Measurements from ENCODE around the gene RB1.
"Not testable (repeated sequence)": the region's sequence is repeated elsewhere in the genome, so short reads cannot be mapped to it uniquely, and the experiment has no call there.

Gene RB1

DNA sequence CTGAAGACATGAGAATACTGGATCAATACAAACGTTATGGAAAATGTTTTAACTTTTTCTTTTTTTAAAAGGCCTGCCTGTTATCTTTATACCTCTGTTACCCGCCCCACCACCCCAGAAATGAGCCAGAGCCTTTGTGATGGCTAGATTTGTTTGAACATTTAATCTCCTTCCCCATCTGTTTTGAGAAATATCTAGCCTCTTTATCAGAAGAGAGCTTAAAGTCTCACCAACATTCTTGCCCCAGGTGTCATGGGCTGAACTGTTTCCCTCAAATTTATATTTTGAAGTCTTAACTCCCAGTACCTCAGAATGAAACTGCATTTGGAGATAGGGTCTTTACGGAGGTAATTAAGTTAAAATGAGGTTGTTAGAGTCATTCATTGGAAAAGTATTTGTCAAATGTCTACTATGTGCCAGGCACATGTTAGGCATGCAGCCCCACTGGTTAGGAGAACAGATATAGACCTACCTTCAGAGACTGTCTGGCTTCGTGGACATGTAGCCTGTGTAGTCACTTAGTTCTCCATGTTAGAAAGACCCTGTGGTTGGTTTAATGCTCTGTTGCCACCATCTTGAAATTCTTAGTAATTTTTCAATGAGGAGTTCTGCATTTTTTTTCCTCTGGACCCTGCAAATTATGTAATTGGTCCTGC, 6.3 kb upstream of the RB1 start:
- in situ Hi-C loops (cut with HindIII; ENCODE audit: low sequenced_read_pairs), result no loop called here

DNA sequence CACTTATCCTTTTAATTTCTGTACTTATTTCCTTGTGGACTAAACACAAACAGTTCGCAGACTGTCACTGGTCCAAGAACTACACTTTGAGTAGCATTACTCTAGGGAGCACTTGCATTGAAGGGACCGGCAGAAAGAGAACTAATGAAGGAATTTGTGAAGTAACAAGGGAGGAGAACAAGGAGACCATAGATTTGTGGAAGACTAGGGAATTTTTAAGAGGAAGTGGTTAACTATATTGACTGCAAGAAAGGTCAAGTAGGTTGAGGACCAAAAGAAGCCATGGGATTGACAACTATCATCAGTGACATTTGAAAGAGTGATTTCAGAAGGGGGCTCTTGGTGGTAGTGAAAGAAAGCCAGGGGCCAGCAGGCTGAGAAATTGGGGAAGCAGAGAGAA, 4.0 kb upstream of the RB1 start:
- in situ Hi-C loops (cut with HindIII; ENCODE audit: low sequenced_read_pairs), result no loop called here

DNA sequence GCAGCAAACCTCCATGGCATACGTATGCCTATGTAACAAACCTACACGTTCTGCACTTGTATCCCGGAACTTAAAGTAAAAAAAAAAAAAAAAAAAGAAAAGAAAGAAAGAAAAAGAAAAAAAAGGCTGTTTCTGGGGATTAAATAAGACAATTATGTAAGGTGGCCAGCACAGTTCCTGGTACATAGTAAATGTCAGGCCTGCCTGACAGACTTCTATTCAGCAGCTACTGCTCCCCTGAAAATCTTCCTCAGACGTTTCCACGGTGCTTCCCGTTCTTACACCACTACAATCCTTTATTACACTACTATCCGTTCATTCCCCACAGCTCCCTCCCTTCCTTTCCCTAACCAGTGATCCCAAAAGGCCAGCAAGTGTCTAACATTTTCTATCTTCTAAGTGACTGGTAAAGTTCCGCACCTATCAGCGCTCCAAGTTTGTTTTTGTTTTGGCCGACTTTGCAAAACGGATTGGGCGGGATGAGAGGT, 636 bp upstream of the RB1 start:
- in situ Hi-C loops (cut with HindIII; ENCODE audit: low sequenced_read_pairs), result no loop called here

DNA sequence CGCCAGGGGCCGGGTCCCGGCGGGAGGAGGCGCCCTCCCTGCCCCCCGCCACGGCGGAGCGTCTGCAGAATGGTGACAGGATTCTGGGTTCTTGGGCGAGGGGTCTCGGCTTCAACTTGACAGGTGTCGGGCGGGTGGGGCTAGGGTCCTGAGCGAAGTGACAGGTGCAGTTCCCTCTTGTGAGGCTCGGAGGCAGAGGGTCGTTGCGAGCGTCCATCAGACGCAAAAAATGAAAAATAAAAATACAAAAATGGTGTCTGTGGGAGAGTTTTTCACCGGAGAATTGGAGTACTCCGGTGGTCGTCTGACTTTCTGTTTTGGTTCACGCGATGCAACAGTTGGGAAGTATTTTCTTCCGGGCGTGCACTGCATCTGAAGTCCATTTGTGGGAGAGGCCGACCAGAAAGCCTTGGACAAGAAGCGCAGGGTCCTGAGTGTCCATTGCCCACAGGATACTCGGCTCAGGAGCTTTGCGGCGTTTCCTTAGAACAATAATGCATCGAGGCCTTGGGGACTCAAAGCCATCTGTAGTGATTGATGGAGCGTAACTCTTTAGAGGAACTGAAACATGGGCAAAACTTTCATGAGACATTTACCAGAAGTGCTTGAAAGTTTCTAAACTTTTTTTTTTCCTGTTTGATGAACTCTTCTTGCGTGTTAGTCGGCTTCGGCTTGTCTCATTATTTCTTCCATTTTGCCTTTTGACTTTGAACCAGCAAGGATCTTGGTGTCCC, 759 bp downstream of the RB1 start:
- in situ Hi-C loops (cut with HindIII; ENCODE audit: low sequenced_read_pairs), result no loop called here

DNA sequence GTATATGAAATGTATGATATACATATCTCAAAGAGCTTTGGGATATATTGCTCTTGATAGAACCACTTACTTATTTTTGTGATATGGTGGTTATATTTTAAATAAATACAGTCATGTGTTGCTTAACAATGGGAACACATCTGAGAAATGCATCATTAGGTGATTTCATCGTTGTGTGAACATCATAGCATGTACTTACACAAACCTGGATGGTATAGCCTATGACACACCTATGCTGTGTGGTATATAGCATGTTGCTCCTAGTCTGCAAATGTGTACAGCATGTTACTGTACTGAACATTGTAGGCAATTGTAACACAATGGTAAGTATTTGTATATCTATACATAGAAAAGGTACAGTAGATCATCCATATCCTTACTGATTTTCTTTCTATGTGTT, 7.7 kb downstream of the RB1 start:
- in situ Hi-C loops (cut with HindIII; ENCODE audit: low sequenced_read_pairs), result no loop called here

DNA sequence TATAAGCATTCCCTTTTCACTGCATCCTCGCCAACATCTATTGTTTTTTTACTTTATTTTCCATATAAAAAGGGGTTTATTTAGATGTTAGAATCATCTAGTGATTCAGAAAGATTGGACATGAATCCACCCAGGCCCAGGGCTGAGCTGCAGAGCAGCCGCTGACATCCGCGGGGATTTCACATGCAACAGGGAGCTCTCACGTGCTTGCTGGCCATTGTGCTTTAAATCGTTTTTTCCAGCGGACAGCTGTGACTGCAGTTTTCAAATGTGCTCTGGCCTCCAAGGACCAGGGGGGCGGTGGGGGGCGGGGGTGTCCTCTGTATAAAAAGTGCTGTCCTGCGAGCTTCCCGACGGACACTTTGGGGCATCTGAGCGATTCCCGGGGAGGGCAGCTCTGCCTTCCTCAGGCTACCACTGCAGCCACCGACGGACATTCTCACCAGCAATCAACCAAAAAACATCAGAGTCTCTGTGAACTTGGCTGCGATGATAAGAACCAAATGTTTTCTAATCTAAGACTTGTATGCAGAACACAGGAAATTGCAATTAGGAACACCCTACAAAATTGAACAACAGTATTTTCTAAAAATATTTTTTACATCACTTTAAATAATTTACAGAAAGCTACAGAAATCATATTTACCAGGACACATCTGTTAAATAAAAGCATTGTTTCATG, 12.6 kb downstream of the RB1 start:
- in situ Hi-C loops (cut with HindIII; ENCODE audit: low sequenced_read_pairs), result no loop called here

DNA sequence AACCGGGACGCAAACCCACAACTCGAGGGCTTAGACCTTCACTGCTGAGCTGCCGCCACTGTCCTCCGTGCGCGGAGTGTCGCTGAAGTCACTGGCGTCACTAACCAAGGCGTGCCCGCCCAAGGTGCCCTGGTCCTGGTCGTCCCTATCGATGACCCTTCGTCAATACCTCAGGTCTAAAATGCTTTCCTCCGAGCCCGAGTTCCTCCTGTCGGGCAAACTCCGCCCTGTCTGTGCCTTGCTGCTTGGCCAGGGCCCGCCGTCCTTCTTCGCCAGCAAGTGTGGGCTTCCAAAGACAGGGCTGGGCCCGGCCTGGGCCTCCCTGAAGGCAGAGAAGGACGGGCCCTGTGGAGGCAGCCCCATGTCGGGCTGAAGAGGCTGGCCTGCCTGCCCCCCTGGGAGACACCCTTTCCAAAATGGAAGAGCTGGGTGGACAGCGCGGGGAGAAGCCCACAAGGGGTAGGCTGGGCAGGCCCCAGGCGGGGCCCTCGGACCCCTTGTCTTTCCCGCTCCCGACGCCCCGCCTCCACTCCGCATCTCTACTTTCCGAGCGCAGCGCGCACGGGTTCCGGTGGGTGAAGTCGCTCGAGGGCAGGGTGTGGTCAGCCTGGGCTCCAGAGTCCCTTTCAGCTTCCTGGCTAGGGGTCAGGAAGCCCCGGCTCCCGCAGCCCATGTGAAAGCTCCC, 13.4 kb downstream of the RB1 start:
- in situ Hi-C loops (cut with HindIII; ENCODE audit: low sequenced_read_pairs), result no loop called here

DNA sequence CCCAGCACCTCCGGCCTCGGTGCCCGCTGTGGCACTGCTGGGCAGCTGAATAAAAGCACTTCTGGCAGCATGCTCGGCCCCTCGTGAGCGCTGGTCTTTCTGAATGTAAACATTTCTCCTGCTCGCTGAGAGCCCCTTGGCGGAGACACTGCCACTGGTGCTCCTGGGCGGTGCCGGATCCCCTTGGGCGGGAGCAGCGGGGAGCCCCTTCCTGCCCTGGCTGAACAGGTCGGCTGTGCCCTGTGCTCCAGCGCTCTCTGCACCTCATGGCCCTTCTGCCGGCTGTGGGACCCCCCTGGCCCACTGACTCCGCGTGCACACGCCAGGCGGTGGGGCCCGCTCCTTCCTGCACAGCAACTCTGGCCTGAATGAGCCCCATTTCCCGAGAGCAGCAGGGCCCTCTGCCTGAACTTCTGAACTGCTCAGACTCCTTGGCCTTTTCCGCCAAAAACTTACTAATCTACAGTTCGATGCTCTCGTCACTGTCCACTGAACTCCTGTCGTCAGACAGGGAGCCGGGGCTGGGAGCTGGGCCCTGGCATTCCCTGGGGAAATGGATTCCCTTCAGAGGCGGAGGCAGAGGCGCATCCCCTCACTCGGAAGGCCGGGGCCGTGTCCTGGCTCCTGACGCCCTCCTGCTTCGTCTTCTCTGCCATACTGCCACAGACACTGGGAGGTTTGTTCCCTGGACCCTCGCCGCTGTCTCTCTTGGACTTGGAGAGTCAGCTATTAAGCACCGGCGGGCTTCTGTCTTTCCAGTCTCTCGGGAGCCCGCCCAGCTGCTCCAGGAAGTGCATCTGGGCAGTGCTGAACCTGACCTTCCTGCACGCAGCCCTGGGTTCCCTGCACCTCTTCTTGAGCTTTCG, 14.2 kb downstream of the RB1 start:
- in situ Hi-C loops (cut with HindIII; ENCODE audit: low sequenced_read_pairs), result no loop called here

DNA sequence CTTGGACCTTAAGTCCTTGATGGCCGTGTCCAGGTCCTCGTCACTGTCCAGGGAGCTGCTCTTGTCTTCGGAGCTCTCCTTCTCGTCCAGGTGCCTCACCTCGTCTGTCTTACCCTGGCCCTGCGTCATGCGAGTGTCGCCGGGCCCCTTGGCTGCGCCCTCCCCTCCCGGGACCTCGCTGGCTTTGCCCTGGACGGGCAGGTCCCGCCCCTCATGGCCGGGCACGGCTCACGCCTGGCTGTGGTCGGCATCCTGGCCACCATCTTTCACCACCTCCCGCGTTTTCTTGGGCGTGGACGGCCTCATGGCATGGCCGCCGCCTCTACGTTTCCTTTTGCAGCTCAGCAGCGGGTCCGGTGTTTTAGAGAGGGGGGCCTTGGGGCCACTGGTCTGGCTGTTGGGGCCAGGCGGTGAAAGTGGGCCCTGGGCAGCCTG, 14.8 kb downstream of the RB1 start:
- in situ Hi-C loops (cut with HindIII; ENCODE audit: low sequenced_read_pairs), result no loop called here

DNA sequence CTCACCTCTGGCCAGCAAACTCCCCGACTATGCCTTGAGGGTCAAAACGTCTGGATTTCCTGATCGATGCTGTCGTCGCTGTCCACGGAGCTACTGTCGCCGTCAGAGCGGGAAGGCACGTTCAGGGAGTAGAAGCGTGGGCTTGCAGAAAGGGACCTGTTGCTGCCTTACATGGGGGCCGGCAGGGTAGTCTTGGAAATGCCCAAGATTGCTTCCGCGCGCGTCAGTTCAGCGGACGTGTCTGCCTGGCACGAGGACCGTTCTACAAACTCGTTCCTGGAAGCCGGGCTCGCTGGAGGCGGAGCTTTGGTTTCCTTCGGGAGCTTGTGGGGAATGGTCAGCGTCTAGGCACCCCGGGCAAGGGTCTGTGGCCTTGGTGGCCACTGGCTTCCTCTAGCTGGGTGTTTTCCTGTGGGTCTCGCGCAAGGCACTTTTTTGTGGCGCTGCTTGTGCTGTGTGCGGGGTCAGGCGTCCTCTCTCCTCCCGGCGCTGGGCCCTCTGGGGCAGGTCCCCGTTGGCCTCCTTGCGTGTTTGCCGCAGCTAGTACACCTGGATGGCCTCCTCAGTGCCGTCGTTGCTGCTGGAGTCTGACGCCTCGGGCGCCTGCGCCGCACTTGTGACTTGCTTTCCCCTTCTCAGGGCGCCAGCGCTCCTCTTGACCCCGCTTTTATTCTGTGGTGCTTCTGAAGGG, 15.4 kb downstream of the RB1 start:
- in situ Hi-C loops (cut with HindIII; ENCODE audit: low sequenced_read_pairs), result no loop called here

DNA sequence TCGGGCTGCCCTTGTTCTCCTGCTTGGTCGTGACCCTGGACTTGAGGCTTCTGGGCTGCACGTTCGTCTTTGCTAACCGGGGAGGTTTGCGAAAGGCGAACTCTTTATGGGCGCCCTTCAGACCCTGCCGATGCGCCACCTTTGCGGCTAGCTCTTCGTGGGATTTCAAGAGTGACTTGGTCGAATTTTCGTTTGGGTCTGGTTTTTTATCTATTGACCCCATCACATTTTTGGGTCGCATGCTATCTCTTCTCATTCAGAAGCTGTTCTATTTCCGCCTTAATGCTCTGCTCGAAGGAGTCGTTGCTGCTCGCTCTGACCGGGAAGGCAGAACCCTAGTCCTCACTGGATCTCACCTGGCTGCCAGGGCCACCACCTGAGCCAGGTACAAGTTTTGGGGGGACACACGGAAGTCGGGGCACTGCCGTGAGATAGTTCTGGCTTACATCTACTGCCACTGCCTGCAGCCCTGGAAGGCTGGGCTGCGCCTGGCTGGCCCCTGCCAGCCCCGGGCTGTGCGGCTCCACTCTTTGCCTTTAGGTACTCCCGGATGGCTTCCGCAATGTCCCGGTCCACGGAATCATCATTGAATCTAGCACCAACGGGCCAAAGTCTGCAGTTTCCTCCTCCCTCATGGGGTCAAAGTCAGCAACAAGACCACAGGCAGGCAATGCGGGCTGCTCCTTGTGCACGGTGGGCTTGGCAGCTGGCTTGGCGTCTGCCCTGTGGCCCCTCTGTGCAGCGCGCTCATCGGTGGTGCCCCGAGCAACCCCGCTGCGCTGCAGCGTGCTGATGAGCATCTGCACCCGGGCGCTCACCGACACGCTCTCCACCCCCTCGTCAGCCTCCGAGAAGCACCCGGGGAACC, 16.2 kb downstream of the RB1 start:
- in situ Hi-C loops (cut with HindIII; ENCODE audit: low sequenced_read_pairs), result no loop called here

DNA sequence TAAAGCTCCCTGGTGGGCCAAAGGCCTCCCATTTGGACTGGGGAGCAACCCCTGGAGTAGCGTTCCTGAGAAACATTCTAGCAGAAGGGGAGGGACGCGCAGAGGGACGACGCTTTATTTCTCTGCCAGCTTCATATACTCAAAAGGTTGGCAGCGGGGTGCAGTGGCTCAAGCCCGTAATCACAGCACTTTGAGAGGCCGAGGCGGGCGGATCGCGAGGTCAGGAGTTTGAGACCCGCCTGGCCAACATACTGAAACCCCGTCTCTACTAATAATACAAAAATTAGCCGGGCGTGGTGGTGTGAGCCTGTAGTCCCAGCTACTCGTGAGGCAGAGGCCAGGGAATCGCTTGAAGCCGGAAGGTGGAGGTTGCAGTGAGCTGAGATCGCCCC, 16.8 kb downstream of the RB1 start:
- in situ Hi-C loops (cut with HindIII; ENCODE audit: low sequenced_read_pairs), result no loop called here

DNA sequence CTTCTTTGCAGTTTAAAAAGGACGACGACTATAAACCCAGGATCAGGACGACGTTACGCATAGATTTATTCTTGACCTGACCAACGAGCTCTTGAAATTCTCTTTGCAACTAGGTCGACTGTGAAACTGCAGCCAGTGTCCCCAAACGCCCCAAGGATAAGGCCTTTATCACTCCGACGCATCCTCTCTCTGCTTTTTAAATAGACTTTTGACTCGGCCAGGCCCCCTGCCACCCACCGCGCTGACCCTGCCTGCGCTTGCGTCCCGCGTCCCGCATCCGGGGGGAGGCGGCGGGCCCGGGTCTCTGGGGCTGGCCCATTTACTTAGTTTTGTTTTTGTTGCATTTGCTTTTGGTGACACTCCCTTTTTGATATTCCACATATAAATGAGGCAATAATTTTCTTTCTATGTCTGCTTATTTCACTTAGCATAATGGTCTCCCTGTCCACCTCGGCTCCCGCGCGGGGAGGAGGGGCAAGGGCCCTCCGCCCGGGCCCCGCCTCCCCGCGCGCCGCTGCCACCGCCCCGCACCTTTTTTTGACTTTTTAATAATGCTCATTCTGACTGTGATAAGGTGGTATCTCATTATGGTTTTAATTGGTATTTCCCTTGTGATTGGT, 17.4 kb downstream of the RB1 start:
- in situ Hi-C loops (cut with HindIII; ENCODE audit: low sequenced_read_pairs), result no loop called here

DNA sequence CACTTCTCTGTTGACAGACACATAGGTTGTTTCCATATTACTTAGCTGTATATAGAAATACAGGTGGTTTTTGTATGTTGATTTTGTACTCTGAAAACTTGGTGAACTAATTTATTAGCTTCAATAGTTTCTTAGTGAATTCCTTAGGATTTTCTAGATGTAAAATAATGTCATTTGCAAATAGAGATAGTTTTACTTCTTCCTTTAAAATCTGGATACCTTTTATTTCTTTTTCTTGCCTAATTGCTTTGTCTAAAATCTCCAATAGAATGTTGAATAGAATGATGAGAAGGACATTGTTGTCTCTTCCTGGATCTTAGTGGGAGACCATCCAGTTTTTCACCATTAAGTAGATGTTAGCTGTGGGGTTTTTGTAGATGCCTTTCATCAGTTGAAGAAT, 18.7 kb downstream of the RB1 start:
- in situ Hi-C loops (cut with HindIII; ENCODE audit: low sequenced_read_pairs), result no loop called here

DNA sequence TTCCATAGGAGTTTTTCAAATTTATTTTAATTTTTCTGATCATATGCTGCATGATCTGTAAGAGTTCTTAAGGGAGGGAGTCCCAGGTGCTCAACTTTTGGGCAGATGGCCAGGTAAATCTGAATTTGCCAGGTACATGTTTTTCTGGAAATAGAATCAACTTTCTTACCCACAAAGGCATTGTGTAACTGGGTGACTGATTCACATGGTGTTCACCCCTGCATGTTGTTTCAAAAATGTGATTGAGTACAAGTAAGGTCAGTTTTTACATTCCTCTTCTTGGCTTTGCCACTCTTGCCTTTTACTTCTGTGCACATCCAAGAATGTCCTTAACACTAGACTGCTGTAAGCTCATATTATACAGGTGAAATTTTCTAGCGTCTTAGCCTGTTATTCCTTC, 30.4 kb downstream of the RB1 start:
- in situ Hi-C loops (cut with HindIII; ENCODE audit: low sequenced_read_pairs), result no loop called here

DNA sequence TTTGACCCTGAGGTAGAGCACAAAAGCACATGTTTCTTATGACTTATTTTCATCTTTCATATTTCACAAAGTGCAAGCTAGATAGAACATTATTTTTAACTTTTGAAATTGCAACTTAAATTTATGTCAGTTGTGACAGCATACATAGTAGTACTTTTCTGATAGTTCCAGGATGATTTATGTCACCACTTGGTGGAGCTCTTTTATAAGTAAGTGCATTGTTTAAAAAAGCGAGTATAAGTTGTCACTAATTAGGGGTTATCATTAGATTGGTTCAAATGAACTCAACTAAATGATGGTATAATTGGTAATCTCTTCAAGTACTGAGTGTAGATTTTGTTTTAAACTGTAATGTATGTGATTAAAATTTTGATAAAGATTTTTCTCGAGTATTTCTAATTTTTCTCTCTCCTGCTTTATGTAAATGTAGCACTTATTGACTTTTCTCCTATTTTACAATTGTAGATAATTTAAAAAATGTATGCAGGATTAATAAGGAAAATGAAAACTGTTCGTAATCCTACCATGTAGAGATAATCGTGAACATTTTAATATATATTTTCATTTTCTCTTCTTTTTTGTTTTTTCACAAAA, 31.1 kb downstream of the RB1 start:
- in situ Hi-C loops (cut with HindIII; ENCODE audit: low sequenced_read_pairs), result no loop called here

DNA sequence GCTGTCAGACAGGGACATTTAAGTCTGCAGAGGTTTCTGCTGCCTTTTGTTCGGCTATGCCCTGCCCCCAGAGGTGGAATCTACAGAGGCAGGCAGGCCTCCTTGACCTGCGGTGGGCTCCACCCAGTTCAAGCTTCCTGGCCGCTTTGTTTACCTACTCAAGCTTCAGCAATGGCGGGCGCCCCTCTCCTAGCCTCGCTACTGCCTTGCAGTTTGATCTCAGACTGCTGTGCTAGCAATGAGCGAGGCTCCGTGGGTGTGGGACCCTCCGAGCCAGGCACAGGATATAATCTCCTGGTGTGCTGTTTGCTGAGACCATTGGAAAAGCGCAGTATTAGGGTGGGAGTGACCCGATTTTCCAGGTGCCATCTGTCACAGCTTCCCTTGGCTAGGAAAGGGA, 35.6 kb downstream of the RB1 start:
- in situ Hi-C loops (cut with HindIII; ENCODE audit: low sequenced_read_pairs), result not testable (repeated sequence)

DNA sequence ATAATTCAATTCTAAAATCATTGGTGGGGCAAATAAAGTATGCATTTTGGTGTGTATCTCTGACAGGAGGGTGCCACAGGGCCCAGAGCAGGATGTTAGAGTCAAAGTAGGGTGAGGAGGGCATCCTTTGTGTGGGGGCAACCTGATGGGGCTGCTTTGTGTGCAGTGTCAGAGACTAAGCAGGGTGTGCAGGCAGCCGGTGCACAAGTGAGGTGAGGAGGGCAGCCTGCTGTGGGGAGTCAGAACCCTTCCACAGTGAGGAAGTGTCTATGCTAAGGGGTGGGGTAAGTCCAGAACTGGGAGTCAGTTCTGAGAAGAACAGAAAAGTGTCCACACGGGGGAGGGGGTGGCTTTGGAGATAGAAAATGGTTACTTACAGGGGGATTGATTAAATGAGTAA, 40.7 kb downstream of the RB1 start:
- in situ Hi-C loops (cut with HindIII; ENCODE audit: low sequenced_read_pairs), result no loop called here

Measured in DLD1 (cell line).